ENCODE results near the gene ADK.
"Not testable (repeated sequence)": the region's sequence is repeated elsewhere in the genome, so short reads cannot be mapped to it uniquely, and the experiment has no call there.

ADK gene

DNA sequence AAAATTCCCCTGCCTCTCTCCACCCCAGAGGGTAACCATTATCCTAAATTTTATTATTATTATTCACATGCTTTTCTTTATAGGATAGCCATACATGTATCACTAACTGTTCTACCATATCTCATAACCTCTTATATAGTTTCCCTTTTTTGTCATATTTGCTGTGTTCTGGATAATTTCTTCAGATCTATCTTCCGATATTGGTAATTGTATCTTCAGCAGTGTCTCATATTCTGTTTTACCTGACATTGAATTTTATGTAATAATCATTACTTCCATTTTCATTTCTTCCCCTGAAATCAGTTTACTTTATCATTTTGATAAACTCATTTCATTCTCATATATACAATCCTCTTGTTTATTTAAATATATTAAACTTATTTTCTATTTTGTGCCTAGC is 273.5 kb downstream of the ADK start:
- DNase-seq (ENCODE audit: low read depth), result no peak

DNA sequence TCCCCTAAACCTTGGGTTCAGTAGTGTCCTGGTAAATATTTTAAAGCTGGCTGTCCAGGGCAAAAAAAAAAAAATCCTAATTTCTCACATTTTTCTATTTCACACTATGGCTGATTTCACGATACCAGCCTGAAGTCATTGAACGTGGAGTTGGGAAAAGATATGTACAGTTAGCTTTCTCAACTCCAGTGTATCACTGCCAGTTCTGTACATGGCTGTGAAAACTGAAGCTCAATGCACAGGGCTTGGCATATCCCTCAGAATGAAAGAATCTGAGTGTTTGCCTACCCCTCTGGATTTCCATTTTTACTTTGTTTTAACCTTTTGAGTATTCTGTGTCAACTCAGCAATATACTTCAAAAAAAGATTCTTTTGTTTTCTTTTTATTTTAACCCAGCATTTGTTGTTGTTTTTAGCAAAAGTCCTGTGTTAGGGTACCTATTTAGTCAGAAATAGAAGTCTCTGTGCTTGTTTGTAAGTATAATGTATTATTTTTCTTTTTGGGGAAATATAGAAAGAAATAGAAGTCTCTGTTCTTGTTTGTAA is 274.5 kb downstream of the ADK start:
- DNase-seq (ENCODE audit: low read depth), result no peak

DNA sequence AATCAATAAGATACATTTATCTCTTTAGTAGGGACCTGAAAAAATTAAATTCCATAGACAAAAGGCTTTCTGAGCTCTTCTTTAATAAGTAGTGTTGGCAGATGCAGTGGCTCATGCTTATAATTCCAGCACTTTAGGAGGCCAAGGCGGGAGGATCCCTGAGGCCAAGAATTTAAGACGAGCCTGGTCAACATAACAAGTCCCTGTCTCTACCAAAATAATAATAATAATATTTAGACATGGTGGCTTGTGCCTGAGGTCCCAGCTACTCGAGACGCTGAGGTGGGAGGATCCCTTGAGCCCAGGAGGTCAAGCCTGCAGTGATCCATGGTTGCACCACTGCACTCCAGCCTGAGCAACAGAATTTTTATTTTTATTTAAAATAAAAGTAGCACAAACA is 280.8 kb downstream of the ADK start:
- DNase-seq (ENCODE audit: low read depth), result no peak

DNA sequence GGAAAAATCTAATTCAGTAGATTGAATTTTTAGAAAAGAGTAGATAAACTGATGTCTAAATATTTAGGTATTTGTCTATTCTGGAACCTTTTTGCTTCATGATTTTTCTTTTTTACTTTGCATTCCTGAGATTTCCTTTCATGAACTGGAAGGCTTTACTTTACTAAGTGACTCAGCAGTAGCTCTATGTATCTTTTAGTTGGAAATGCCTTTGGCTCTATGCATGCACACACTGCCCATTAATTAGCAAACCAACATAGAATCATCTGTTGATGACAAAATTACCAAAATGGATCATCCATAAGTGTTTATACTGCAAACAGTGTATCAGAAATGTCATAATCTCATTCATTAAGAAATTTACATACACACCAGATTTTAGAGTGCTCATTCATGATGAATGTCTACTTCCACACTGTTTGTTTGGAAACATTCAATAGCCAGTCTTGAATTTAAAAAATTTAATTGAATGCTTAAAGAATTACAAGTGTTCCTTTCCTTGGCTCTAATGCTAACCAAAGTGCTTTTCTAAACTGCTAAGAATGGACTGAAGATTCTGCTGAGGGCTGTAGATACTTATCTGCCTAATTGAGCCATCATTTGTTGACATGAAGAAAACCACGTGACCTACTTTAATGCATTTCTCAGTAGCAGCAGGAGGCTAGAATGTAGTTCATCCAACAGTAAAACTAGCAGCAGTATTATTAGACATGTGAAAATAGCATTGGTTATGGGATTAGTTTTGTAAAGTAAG is 282.0 kb downstream of the ADK start:
- DNase-seq (ENCODE audit: low read depth), result peak; percentile 56

DNA sequence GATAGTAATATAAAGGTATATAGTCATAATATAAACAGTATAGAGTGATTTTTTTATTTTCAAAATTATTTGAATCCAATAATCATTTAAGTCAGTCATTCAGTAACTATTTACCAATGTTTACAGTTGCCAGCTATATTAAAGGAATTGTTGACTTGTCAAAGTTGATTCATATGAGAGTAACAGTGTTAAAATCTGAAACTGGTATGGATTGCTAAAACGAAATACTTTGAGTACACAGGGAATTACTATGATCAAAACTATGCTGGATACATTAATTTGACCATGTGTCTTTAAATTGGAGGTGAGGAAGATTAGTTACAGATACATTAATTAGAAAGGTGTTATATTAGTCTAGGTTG is 282.6 kb downstream of the ADK start:
- DNase-seq (ENCODE audit: low read depth), result no peak

DNA sequence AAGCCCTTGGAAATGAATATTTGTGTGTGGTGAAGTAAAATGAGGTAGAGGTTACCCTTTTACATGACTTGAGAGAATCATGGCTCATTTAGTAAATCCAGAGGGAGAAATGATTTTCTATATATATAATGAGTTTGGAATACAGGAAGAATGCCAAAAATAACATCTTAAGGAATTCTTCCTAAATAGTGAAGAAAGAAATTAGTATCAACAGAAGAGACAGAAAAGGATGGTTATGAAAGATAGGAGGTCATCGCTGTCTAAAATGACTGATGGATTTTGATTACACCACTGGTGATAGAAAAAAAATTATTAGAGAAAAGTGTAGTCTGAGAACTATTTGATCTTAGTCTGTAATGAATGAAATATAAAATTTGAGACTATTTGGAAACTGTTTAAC is 283.0 kb downstream of the ADK start:
- DNase-seq (ENCODE audit: low read depth), result no peak

DNA sequence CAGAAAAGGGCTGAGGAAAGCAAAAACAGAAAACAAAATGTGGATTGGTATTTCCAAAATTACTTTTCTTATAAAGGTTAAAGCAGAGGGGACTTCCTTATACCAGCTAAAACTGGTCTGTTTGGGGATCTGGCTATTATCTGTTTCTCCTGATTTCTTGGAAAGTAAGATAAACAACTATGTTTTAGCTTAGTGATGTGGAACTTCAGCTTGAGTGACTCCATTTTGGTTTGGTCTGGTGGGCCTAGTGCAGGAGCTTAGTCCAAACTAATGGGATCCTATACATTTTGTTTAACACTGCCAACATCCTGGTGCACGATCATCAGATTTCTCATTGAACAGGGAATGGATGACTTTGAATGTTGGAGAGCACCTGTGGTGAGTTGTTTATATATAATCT is 283.5 kb downstream of the ADK start:
- no peak for DNase-seq (ENCODE audit: low read depth)

DNA sequence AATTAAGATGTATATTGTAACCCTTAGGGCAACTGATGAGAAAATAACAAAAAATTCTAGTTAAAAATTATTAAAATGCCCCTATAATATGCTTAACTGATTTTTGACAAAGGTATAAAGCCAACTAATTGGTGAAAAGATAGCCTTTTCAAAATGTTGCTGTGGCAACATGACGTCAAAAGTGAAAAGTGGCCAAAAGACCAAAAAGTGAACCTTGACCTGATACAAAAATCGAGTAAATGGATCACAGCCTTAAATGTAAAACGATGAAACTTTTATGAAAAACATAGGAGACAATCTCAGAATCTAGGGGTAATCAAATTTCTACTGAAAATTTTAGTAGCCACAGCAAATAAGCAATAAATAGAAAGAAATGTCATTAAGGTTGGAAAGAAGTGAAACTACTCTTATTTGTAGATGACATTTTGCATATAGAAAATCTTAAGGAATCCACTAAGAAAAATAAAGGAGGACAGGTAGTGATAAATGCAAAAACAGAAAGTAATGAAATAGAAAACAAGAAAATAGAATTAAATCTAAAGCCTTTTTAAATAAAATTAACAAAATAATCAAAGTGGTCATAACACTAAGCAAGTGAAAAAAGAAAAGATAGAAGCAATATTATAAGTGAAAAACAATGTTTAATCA is 285.6 kb downstream of the ADK start:
- DNase-seq (ENCODE audit: low read depth), result no peak

DNA sequence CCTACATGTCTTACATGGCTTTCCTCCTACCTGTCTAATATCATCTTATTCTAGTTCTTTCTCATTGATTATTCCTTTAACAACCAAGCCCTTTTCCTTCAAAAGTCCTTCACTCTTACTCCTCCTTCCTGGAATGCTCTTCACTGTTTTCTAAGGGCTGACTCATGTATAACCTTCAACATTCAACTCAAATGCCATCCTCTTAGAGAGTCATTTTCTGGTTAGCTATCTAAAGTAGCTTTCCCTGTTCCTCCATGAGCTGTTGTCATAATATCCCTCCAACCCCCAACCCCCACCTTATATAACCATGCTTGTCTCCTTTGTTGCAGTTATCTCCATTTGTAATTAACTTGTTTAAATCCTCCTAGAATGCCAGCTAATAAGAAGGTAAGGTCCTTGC is 286.8 kb downstream of the ADK start:
- peak; percentile 32 for DNase-seq (ENCODE audit: low read depth)

DNA sequence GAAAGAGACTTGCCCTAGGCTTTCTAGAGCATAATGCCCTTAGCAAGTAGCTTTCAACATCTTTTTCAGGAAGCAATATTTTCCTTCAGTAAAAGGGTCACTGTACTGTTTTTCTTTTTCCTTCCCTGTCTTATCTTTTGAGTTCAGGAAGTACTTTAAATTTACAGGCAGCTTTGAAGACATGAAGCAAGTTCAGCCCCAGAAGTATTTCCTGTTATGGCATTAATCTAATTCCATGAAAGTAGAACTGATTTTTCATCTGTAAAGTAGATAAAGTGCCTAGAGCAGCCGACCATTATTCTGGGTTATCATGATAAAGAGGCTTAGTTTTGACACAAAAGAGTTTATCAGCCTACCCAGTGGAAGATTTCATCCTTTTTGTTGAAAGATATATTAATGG is 288.2 kb downstream of the ADK start:
- DNase-seq (ENCODE audit: low read depth), result no peak

DNA sequence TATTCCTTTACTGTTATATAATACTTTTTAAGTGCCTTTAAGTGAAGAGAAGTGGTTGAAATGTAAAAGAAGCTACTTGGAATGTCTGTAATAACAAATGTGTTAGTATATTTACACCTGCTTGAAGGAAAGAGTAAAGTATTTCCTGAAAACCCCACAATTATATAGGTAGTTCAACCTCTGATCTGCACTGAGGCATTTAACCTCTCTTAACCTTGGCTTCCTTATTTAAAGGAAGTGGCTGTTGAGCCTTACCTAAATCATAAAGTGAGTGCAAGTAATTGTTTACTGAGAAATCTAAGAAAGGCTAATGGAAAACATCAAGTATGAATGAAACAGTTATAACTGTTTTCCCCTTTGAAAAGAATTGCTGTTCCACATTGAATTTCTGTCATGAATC is 294.5 kb downstream of the ADK start:
- DNase-seq (ENCODE audit: low read depth), result no peak

DNA sequence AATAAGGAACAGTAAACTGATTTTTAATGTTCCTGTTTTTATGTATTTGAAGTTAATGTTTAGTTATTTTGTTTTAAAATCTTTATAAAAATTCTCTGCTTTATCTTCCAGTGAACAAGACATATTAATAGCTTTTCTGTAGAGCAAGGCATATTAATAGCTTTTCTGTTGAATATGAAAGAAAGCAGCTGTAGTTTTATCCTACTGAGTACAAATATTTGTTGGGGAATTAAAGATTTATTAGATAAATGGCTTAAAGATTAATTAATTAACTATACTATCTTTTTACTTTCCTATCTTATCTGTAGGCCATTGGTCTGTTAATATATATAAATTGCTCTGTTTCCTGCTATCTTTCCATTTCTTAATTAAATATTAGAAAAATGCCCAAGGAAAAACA is 299.6 kb downstream of the ADK start:
- DNase-seq (ENCODE audit: low read depth), result no peak

DNA sequence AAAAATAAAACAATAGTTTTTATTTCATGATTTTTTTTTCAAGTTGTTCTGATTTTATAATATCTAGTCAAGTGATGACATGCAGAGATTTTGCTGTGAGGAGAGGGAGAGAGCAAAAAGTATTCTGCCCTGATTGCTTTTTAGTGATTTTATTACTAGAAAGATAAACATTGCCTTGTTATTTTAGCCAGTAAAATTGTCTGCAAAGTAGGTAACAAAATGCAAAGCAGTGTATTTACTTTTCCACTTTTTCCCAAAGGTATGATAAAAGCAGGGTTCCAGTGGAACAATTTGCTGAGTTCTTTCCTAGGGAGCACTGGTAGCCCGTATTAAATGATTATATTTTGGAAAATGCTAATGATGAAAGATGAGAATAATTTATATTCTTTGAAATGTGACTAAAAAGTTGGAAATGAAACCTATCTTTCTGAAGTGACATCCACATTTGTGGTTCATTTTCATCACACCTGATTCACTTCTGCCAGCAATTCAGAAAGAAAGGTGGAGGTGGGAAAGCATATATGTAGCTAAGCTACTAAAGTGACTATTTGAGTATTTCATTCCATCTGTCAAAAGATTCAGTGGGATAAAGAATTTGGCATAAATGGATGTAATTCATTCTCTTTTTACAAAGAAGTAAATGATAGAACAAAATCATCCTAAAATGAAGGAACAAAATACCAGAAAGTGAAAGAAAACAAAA is 300.3 kb downstream of the ADK start:
- no peak for DNase-seq (ENCODE audit: low read depth)

DNA sequence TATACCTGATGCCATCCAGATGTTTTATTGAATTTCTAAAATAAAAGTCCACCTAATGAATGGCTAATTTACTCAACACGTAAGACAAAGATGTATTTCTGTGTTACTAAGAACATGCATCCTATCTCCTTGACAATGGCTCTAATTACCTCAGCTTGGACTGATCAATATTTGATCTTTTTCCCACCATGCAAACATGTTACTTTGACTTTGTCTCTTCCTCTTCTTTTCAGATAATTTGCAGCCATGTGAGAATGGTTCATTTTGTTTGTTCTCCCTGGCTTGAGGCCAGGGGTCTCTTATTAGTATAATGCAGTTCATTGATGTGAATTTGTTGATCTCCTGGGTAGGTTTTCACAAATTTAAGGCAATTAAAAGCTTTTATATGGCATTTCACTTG is 302.1 kb downstream of the ADK start:
- no peak for DNase-seq (ENCODE audit: low read depth)

DNA sequence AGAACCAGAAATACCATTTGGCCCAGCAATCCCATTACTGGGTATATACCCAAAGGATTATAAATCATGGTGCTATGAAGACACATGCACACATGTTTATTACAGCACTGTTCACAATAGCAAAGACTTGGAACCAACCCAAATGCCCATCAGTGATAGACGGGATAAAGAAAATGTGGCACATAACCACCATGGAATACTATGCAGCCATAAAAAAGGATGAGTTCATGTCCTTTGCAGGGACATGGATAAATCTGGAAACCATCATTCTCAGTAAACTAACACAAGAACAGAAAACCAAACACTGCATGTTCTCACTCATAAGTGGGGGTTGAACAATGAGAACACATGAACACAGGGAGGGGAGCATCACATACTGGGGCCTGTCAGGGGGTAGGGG is 306.5 kb downstream of the ADK start:
- not testable (repeated sequence) for DNase-seq (ENCODE audit: low read depth)

DNA sequence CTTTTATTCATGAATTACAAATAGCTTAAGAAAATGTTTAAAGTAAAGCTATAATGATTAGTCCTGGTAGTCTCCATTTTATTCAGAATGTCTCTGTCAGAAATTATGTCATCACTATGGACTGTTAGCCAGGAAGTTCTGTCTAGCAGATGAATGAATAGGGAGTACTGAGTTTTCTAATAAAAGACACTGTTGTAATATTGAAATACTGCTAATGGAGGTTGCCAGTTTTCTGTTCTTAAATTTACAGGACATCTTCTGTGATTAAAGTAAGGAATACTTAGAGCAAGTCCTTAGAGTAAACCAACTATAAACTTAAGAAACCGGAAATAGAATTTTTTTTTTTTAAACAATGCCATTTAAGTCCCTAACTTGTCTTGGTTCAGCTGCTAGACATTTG is 309.8 kb downstream of the ADK start:
- no peak for DNase-seq (ENCODE audit: low read depth)

DNA sequence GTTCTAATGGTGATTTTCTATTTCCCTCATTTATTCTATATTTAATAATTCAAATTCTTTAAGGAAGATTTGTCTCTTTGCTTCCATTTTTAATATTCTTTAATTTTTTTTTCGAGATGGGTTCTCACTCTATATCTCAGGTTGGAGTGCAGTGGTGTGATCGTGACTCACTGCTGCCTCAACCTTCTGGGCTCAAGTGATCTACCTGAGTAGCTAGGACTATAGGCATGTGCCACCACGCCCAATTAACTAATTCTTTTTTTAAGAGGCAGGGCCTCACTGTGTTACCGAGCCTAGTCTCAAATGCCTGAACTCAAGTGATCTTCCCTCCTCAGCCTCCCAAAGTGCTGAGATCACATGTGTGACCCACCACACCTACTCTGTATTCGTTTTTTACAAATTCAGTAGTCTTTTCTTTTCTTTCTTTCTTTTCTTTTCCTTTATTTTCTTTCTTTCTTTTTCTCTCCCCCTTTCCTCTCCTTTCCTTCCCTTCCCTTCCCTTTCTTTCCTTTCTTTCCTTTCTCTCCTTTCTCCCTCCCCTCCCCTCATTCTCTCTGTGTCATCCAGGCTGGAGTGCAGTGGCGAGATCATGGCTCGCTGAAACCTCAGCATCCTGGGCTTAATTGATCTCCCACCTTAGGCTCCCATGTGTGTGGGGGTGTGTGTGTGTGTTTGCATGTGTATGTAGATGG is 323.1 kb downstream of the ADK start:
- DNase-seq (ENCODE audit: low read depth), result no peak

DNA sequence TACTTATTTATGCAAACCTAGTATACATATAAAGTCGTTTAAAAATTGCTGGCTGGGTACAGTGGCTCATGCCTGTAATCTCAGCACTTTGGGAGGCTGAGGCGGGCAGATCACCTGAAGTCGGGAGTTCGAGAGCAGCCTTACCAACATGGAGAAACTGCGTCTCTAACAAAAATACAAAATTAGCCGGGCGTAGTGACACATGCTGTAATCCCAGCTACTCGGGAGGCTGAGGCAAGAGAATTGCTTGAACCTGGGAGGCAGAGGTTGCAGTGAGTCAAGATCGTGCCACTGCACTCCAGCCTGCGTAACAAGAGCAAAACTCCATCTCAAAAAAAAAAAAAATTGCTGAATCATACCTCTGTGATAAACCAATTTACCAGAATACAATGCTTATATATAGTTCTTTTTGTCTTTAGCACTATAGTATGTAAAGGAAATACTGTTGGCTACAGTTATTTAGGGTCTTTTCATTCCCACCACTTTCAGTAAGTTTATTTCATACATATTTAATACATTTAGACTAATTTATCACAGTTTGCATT is 325.2 kb downstream of the ADK start:
- DNase-seq (ENCODE audit: low read depth), result not testable (repeated sequence)

DNA sequence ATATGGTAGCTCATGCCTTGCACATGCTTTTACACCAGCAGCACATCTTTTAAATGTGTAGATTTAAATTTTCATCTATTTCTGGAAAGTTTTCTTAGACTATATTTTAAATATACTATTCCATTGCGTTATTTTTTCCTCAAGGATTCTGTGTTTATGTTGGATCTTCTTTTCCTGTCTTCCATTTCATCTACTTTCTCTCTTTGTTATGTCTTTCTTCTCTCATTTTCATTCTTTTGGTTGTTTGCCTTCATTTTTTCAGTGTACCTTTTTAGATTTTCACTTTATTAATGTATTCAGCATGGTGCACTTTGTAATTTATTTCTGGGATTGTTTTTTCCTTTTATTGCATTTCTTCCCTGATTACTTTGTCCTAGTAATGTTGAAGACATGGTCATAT is 329.8 kb downstream of the ADK start:
- DNase-seq (ENCODE audit: low read depth), result no peak

DNA sequence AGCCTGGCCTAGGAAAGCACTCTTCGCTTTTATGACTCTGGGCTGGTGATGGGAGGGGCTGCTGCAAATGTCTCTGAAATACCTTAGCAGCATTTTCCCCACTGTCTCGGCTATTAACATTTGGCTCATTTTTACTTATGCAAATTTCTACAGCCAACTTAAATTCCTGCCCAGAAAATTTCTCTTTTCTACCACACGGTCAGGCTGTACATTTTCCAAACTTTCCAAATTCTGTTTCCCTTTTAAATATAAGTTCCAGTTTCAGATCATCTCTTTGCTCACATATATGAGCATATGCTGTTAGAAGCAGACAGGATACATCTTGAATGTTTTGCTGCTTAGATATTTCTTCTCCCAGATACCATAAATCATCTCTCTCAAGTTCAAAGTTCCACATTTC is 332.3 kb downstream of the ADK start:
- no peak for DNase-seq (ENCODE audit: low read depth)

DNA sequence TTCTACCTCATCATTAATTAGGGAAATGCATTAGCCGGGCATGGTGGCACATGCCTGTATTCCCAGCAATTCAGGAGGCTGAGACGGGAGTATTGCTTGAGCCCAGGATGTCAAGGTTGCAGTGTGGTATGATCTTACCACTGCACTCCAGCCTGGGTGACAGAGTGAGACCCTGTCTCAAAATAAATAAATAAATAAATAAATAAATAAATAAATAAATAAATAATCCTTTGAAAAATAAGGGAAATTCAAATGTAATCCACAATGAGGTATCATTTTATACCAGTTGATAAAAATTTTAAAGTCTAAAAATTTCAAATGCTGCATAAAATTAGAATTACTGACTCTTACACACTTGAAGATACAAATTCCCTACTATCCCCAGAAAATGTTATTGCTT is 334.3 kb downstream of the ADK start:
- DNase-seq (ENCODE audit: low read depth), result no peak

DNA sequence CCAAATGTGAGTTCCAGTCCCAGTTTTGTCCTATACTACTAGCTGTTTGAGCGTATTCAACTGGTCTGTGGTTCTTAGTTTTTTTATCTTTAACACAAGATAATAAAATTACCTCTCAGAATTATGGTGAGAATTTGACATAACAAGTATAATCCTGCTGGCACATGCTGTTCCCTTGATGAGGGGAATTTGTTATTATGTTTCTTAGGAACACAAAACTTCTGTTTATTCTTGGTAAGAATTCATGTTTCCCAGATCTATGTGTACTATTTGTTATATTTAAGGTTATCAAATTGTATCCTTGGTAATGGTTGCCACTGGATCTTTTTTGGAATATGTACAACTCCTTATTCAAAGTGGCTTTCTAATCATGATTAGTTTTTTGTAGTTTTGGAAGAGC is 335.6 kb downstream of the ADK start:
- DNase-seq (ENCODE audit: low read depth), result peak; percentile 16

Measured in fibroblast of gingiva (primary cell).